ENCODE measurements around the gene NUMB. TPM values are rescaled to one million over a fixed set of nuclear protein-coding genes. Genes with fewer than 3 reads are reported as not detected.

Gene NUMB
- total RNA-seq, 1 experiment from 2014 or later = 42.0 TPM

- H3K27me3 Mint-ChIP-seq (ENCODE audit: low read depth) = no peaks in the 10 kb centered on the region
- TF ChIP-seq, protein P1, sequence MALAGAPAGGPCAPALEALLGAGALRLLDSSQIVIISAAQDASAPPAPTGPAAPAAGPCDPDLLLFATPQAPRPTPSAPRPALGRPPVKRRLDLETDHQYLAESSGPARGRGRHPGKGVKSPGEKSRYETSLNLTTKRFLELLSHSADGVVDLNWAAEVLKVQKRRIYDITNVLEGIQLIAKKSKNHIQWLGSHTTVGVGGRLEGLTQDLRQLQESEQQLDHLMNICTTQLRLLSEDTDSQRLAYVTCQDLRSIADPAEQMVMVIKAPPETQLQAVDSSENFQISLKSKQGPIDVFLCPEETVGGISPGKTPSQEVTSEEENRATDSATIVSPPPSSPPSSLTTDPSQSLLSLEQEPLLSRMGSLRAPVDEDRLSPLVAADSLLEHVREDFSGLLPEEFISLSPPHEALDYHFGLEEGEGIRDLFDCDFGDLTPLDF (CRISPR knock-in tag; IDR thresholded peaks at IDR 0.05) = no peak
- TF ChIP-seq TEAD1 (CRISPR knock-in tag; IDR thresholded peaks at IDR 0.05) = no peak
- TF ChIP-seq OVOL2 (CRISPR knock-in tag; IDR thresholded peaks at IDR 0.05; ENCODE audit: borderline replicate concordance) = no peak
- TF ChIP-seq TCF7 (CRISPR knock-in tag; IDR thresholded peaks at IDR 0.05; ENCODE audit: low read depth) = no peak
- TF ChIP-seq, protein P2, sequence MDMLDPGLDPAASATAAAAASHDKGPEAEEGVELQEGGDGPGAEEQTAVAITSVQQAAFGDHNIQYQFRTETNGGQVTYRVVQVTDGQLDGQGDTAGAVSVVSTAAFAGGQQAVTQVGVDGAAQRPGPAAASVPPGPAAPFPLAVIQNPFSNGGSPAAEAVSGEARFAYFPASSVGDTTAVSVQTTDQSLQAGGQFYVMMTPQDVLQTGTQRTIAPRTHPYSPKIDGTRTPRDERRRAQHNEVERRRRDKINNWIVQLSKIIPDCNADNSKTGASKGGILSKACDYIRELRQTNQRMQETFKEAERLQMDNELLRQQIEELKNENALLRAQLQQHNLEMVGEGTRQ (CRISPR knock-in tag; IDR thresholded peaks at IDR 0.05) = no peak
- TF ChIP-seq NFYB (CRISPR knock-in tag; conservative IDR thresholded peaks at IDR 0.05; ENCODE audit: low read depth) = no peak
- TF ChIP-seq, protein P3, sequence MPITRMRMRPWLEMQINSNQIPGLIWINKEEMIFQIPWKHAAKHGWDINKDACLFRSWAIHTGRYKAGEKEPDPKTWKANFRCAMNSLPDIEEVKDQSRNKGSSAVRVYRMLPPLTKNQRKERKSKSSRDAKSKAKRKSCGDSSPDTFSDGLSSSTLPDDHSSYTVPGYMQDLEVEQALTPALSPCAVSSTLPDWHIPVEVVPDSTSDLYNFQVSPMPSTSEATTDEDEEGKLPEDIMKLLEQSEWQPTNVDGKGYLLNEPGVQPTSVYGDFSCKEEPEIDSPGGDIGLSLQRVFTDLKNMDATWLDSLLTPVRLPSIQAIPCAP (CRISPR knock-in tag; IDR thresholded peaks at IDR 0.05) = no peak
- TF ChIP-seq, protein P4, sequence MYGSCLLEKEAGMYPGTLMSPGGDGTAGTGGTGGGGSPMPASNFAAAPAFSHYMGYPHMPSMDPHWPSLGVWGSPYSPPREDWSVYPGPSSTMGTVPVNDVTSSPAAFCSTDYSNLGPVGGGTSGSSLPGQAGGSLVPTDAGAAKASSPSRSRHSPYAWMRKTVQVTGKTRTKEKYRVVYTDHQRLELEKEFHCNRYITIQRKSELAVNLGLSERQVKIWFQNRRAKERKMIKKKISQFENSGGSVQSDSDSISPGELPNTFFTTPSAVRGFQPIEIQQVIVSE (CRISPR knock-in tag; IDR thresholded peaks at IDR 0.05; ENCODE audit: borderline replicate concordance) = no peak
- TF ChIP-seq, protein P5, sequence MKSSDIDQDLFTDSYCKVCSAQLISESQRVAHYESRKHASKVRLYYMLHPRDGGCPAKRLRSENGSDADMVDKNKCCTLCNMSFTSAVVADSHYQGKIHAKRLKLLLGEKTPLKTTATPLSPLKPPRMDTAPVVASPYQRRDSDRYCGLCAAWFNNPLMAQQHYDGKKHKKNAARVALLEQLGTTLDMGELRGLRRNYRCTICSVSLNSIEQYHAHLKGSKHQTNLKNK (CRISPR knock-in tag; IDR thresholded peaks at IDR 0.05) = no peak
- TF ChIP-seq, protein P6, sequence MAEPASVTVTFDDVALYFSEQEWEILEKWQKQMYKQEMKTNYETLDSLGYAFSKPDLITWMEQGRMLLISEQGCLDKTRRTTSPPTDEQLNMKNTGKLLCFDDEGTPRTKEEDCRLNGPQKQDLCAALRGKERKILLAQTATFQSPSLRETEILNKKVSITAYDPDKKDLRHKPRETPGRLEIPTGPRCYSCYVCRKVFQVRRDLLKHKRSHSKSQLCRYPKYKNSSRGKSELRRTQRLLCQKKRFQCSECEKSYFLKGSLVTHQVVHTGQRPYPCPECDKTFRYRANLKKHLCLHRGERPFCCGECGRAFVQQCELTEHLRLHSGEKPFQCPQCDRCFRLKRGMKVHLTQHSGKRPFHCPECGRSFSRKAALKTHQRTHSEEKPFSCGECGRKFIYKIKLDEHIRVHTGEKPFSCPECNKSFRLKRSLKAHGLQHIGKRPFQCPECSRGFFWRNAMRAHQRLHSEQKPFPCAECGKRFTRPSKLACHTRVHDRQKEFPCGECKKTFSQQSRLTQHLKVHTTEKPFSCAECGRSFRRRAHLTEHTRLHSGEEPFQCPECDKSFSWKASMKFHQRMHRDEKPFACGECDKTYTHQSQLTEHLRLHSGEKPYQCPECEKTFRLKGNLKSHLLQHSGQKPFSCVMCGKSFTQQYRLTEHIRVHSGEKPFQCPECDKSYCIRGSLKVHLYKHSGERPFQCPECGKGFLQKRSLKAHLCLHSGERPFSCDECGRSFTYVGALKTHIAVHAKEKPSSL (CRISPR knock-in tag; conservative IDR thresholded peaks at IDR 0.05) = no peak
- no peak for TF ChIP-seq PRDM15 (CRISPR knock-in tag; IDR thresholded peaks at IDR 0.05)
- TF ChIP-seq CREM (CRISPR knock-in tag; IDR thresholded peaks at IDR 0.05) = no peak
- no peak for TF ChIP-seq ZNF219 (CRISPR knock-in tag; IDR thresholded peaks at IDR 0.05; ENCODE audit: borderline replicate concordance)
- TF ChIP-seq JUN (CRISPR knock-in tag; IDR thresholded peaks at IDR 0.05) = no peak
- no peak for TF ChIP-seq SP1 (CRISPR knock-in tag; conservative IDR thresholded peaks at IDR 0.05)
- no peak for TF ChIP-seq SMAD4 (CRISPR knock-in tag; IDR thresholded peaks at IDR 0.05)
- no peak for TF ChIP-seq EMX1 (CRISPR knock-in tag; IDR thresholded peaks at IDR 0.05)
- TF ChIP-seq ZBTB21 (CRISPR knock-in tag; IDR thresholded peaks at IDR 0.05; ENCODE audit: borderline replicate concordance) = no peak
- TF ChIP-seq NR2C2 (CRISPR knock-in tag; IDR thresholded peaks at IDR 0.05) = no peak
- H3K4me3 Mint-ChIP-seq = no peak overlapping the region
- CTCF ChIA-PET = no interaction called here
- ATAC-seq (no peak), DNase-seq (ENCODE audit: low spot score) (no peak)
- H3K27ac Mint-ChIP-seq = no peak overlapping the region
- H3K4me1 Mint-ChIP-seq = peaks cover 6% of the 10 kb centered on the region
- H3K36me3 Mint-ChIP-seq = no peaks in the 10 kb centered on the region
- no peaks in the 10 kb centered on the region for H3K9me3 Mint-ChIP-seq
- POLR2A ChIA-PET = no interaction called here
Measured at GRCh38 chr14:73432124-73432523, 26.2 kb downstream of the NUMB start.

Data from WTC11 (cell line).